HG03175 (cell line): ENCODE measurements around the gene MTX2.
"Not testable (repeated sequence)": the region's sequence is repeated elsewhere in the genome, so short reads cannot be mapped to it uniquely, and the experiment has no call there.

ENCODE experiments used
- ATAC-seq: cut with Tn5 transposase; IDR thresholded peaks from one replicate; pipeline ENCODE4 v1.9.1; 2021; ENCODE audit warnings: mild to moderate bottlenecking, moderate library complexity; ENCODE audit not compliant: unreplicated experiment

The MTX2 gene

DNA sequence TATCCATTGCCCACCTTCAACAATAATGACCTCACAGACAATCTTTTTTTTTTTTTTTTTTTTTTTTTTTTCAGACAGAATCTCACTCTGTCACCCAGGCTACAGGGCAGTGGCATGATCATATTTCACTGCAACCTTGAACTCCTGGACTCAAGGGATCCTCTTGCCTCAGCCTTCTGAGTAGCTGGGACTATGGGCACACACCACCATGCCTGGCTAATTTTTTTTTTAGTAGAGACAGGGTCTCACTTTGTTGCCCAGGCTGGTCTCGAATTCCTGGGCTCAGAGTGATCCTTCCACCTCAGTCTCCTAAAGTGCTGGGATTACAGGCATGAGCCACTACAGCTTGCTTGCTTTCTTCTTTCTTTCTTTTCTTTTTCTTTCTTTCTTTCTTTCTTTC, 103.9 kb downstream of the MTX2 start:
- ATAC-seq = not testable (repeated sequence)

- no peak for ATAC-seq
Observed at GRCh38 chr2:176378323-176378722, 109.1 kb downstream of the MTX2 start.

GRCh38 chr2:176380341-176380740, 111.1 kb downstream of the MTX2 start:
- no peak for ATAC-seq

DNA sequence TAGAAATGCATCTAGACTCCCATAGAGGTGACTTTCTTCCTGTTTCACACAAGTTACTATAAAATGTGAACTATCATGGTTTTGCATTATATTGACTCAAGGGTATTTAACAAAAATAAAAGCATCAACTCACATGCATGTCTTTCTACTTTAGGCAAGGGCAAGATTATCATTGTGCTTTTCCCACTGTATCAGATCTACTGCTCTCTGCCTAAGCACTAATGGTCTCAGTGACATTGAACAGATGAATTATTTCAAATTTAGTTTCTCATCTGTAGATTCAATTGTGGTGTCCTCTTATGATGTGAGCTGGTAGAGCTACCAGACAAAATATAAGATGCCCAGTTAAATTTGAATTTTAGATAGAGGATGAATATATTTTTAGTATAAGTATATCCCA, 113.9 kb downstream of the MTX2 start:
- ATAC-seq = no peak

GRCh38 chr2:176383836-176384442, 114.7 kb downstream of the MTX2 start:
- no peak for ATAC-seq

GRCh38 chr2:176385219-176385759, 116.0 kb downstream of the MTX2 start:
- no peak for ATAC-seq

GRCh38 chr2:176385838-176386237, 116.6 kb downstream of the MTX2 start:
- ATAC-seq = no peak
